GM12878 (cell line): ENCODE data around the gene DPP6. TPM values are rescaled to one million over a fixed set of nuclear protein-coding genes. Genes with fewer than 3 reads are reported as not detected.

Experiments used
- ATAC-seq: fragments of 200-7000 bp; cut with Tn5 transposase; 3 replicates; pipeline ENCODE4 v1.9.1; 2020; ENCODE audit warnings: mild to moderate bottlenecking, moderate library complexity
- BruUV-seq: library from RNA; stranded (reverse); fragments of 400-500 nt; replicated peaks from 2 replicates; lab custom pipeline; 2021; lab: Mats Ljungman, UMichigan
- CTCF ChIA-PET: fragments of 300-600 bp; sonication (Branson Sonifier 250); formaldehyde crosslinking; extraction: SDS; loops from one replicate; lab custom pipeline; 2021; ENCODE audit warnings: inconsistent platforms; lab: Yijun Ruan, JAX
- POLR2A ChIA-PET: fragments of 350-600 bp; formaldehyde crosslinking; extraction: SDS; loops from one replicate; lab custom pipeline; 2021; ENCODE audit warnings: inconsistent platforms; lab: Charles Lee
- RAD21 ChIA-PET: fragments of 300-600 bp; sonication (Branson Sonifier 250); formaldehyde crosslinking; loops from one replicate; lab custom pipeline; 2023; ENCODE audit warnings: antibody characterized with exemption; ENCODE audit not compliant: unreplicated experiment; lab: Charles Lee
- SMC1A ChIA-PET: fragments of 300-600 bp; sonication (Branson Sonifier 250); formaldehyde crosslinking; loops from one replicate; lab custom pipeline; 2023; ENCODE audit not compliant: unreplicated experiment, uncharacterized antibody; lab: Charles Lee
- DNase-seq: peaks from one replicate; pipeline ENCODE4 v3.0.0-alpha.2; 2011; ENCODE audit warnings: low read depth, low spot score
- FAIRE-seq: peaks from 3 replicates; lab custom pipeline; 2011; peaks lifted over from hg19 to GRCh38; lab: Jason Lieb, UNC
- H2AFZ ChIP-seq: 2 replicates; pipeline ENCODE4 v1.6.0; 2011; ENCODE audit warnings: low read depth, low read length, control low read depth; ENCODE audit not compliant: control insufficient read depth
- H3K27ac ChIP-seq: 2 replicates; pipeline ENCODE4 v1.5.1; 2011; ENCODE audit warnings: control low read depth; ENCODE audit not compliant: control insufficient read depth, insufficient read depth
- H3K27me3 ChIP-seq, 2 experiments: replicated peaks in 1 of 2; 2 replicates each; pipeline versions ENCODE4 v1.6.0 to v1.6.1; 2011; ENCODE audit warnings: low read length in 1 of 2; ENCODE audit not compliant: control insufficient read depth in 2 of 2, insufficient read depth in 2 of 2
- H3K36me3 ChIP-seq, 2 experiments: 2 replicates each; pipeline ENCODE4 v1.5.1; 2011; ENCODE audit warnings: low read length in 1 of 2; ENCODE audit not compliant: control insufficient read depth in 2 of 2, insufficient read depth in 2 of 2
- H3K4me1 ChIP-seq: 2 replicates; pipeline ENCODE4 v1.6.1; 2011; ENCODE audit warnings: mild to moderate bottlenecking, low read length, moderate library complexity, mixed read lengths; ENCODE audit not compliant: control insufficient read depth, insufficient read depth
- H3K4me2 ChIP-seq: 2 replicates; pipeline ENCODE4 v1.6.0; 2011; ENCODE audit warnings: control low read depth; ENCODE audit not compliant: control insufficient read depth, insufficient read depth
- H3K4me3 ChIP-seq: fragments of 200-600 bp; sonication (generic); 2 replicates; pipeline ENCODE4 v1.5.1; 2016
- H3K79me2 ChIP-seq: 2 replicates; pipeline ENCODE4 v1.6.0; 2011; ENCODE audit warnings: low read length; ENCODE audit not compliant: control insufficient read depth, insufficient read depth
- H3K9ac ChIP-seq: 2 replicates; pipeline ENCODE4 v1.8.0; 2011; ENCODE audit warnings: low read length, control low read depth, mixed read lengths; ENCODE audit not compliant: control insufficient read depth, insufficient read depth
- H3K9me3 ChIP-seq: replicated peaks from 3 replicates; pipeline ENCODE4 v1.5.1; 2011; ENCODE audit warnings: mild to moderate bottlenecking, low read length; ENCODE audit not compliant: control insufficient read depth, insufficient read depth
- H4K20me1 ChIP-seq: 2 replicates; pipeline ENCODE4 v1.6.0; 2011; ENCODE audit not compliant: control insufficient read depth, insufficient read depth
- CHD2 ChIP-seq: IDR thresholded peaks from 2 replicates; pipeline ENCODE4 v1.6.1; 2011; ENCODE audit warnings: low read depth, low read length, improper control_type of control experiment, borderline replicate concordance
- E2F8 ChIP-seq: fragments of 450-650 bp; IDR thresholded peaks from 2 replicates; pipeline ENCODE4 v1.6.1; 2018; ENCODE audit warnings: mild to moderate bottlenecking, low read depth, moderate library complexity; ENCODE audit not compliant: partially characterized antibody
- HDAC6 ChIP-seq: fragments of 200-600 bp; sonication (generic); IDR thresholded peaks from one replicate; pipeline ENCODE4 v1.8.0; 2017; ENCODE audit warnings: antibody characterized with exemption; ENCODE audit not compliant: unreplicated experiment
- NFIC ChIP-seq: IDR thresholded peaks from 2 replicates; pipeline ENCODE4 v1.6.1; 2012; ENCODE audit warnings: low read depth, mild to moderate bottlenecking, inconsistent platforms, low read length, moderate library complexity
- PRDM15 ChIP-seq: fragments of 450-650 bp; formaldehyde crosslinking; IDR thresholded peaks from 2 replicates; pipeline ENCODE4 v1.4.0; 2020; ENCODE audit warnings: mild to moderate bottlenecking, moderate library complexity
- SPI1 ChIP-seq: IDR thresholded peaks from 2 replicates; pipeline ENCODE4 v1.6.1; 2011; ENCODE audit warnings: low read depth, mild to moderate bottlenecking, low read length, moderate library complexity, borderline replicate concordance; ENCODE audit not compliant: insufficient read depth
- SUZ12 ChIP-seq: fragments of 200-600 bp; sonication (generic); IDR thresholded peaks from one replicate; pipeline ENCODE4 v1.6.1; 2018; ENCODE audit warnings: antibody characterized with exemption, mild to moderate bottlenecking; ENCODE audit not compliant: unreplicated experiment
- TARDBP ChIP-seq: IDR thresholded peaks from 2 replicates; pipeline ENCODE4 v1.6.1; 2016; ENCODE audit warnings: borderline replicate concordance
- WGBS: methylation state at CpG from one replicate; pipeline ENCODE4 v1.1.6; 2016; ENCODE audit warnings: low lambda C conversion rate; ENCODE audit not compliant: insufficient replicate concordance, insufficient coverage; ENCODE audit errors: missing lambda C conversion rate; 5-methylcytosine and 5-hydroxymethylcytosine counted together
- in situ Hi-C: fragments of 300-500 bp; cut with MboI; formaldehyde crosslinking; loops from 9 replicates; pipeline ENCODE4 v1.14.3; 2018; ENCODE audit warnings: mixed read lengths
- intact Hi-C: fragments of 100-400 bp; cut with micrococcal nuclease; formaldehyde crosslinking; loops from one replicate; pipeline ENCODE4 v1.14.2; 2022; ENCODE audit not compliant: unreplicated experiment
- polyA plus RNA-seq, 11 experiments: library from polyadenylated mRNA; depleted of rRNA in 4 of 11; unstranded in 6 of 11; stranded (reverse) in 5 of 11; fragments of >200 nt; fragmentation: Nextera tagmentation in 4 of 11; fragmentation: Illumina TruSeq in 1 of 11; extraction: Ambion mirVana in 4 of 11; extraction: Trizol in 1 of 11; gene quantifications; 1 replicate in 1 of 11; 2 replicates in 10 of 11; pipeline versions ENCODE4 v1.2.1 to v1.2.3, GENCODE V29; 2011 to 2016; ENCODE audit warnings: inconsistent platforms in 2 of 11, missing spikeins in 2 of 11, low read depth in 1 of 11
- total RNA-seq, 4 experiments: library from RNA; depleted of rRNA in 3 of 4; stranded (reverse); fragments of >200 nt in 3 of 4; fragmentation: Illumina TruSeq in 1 of 4; extraction: Trizol in 1 of 4; gene quantifications; 2 replicates each; pipeline versions ENCODE4 v1.2.1 to v1.2.3, GENCODE V29; 2013 to 2021
- TF ChIP-seq, protein P1 (sequence below): fragments of 450-650 bp; formaldehyde crosslinking; IDR thresholded peaks from 2 replicates; pipeline ENCODE4 v1.4.0; 2022; ENCODE audit warnings: mild to moderate bottlenecking, moderate library complexity
- TF ChIP-seq, protein P2 (sequence below), 3 experiments: IDR thresholded peaks in 2 of 3; conservative IDR thresholded peaks in 1 of 3; 2 replicates each; pipeline ENCODE4 v1.5.1; 2011; ENCODE audit warnings: low read depth in 3 of 3, low read length in 3 of 3, mild to moderate bottlenecking in 3 of 3, control low read depth in 2 of 3, moderate library complexity in 2 of 3, inconsistent platforms in 1 of 3, mixed read lengths in 1 of 3; ENCODE audit not compliant: control insufficient read depth in 2 of 3, insufficient read depth in 1 of 3; ENCODE audit errors: extremely low read depth in 1 of 3

Gene DPP6
- total and polyA plus RNA-seq, 10 of the 15 experiments (the other 5 are each of a cell fraction or from before 2014, with no cell fraction given) = not detected

DNA sequence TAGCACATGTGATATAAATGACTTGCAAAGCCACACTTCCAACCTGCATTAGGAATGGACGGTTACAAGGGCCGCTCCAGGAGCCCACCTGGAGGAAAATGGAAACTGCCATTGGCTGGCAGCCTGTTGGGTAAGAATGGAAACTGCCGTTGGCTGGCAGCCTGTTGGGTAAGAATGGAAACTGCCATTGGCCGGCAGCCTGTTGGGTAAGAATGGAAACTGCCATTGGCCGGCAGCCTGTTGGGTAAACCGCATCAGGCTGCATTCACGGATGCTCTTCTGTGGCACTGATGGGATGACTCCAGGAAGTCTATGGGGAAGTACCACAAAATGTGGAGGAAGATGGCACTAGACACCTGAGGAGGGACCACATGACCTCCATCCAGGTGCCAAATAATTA, 143.1 kb downstream of the DPP6 start (continued):
- TF ChIP-seq, protein P1, sequence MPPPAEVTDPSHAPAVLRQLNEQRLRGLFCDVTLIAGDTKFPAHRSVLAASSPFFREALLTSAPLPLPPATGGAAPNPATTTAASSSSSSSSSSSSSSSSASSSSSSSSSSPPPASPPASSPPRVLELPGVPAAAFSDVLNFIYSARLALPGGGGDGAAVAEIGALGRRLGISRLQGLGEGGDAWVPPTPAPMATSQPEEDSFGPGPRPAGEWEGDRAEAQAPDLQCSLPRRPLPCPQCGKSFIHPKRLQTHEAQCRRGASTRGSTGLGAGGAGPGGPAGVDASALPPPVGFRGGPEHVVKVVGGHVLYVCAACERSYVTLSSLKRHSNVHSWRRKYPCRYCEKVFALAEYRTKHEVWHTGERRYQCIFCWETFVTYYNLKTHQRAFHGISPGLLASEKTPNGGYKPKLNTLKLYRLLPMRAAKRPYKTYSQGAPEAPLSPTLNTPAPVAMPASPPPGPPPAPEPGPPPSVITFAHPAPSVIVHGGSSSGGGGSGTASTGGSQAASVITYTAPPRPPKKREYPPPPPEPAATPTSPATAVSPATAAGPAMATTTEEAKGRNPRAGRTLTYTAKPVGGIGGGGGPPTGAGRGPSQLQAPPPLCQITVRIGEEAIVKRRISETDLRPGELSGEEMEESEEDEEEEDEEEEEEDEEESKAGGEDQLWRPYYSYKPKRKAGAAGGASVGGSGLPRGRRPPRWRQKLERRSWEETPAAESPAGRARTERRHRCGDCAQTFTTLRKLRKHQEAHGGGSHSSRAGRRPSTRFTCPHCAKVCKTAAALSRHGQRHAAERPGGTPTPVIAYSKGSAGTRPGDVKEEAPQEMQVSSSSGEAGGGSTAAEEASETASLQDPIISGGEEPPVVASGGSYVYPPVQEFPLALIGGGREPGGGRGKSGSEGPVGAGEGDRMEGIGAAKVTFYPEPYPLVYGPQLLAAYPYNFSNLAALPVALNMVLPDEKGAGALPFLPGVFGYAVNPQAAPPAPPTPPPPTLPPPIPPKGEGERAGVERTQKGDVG (CRISPR knock-in tag) = no peak
- TF ChIP-seq SUZ12 = no peak
- TF ChIP-seq PRDM15 (CRISPR knock-in tag) = no peak

DNA sequence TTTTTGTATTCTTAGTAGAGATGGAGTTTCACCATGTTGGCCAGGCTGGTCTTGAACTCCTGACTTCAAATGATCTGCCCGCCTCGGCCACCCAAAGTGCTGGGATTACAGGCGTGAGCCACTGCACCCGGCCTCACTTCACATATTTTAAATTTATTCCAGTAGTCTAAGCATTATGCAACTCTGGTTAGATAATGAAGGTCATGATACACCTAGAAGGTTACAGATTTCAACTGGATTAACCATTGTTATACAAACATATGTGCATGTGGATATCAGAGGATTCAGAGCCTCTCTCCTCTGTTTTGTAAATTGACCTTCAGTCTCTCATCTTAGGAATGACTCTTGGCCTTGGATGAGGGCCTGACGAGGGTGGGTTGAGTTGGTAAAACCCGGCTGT, 146.3 kb downstream of the DPP6 start:
- WGBS = 29% methylated on average over 6 of the region's 6 CpGs
- H2AFZ ChIP-seq = no peak overlapping the region
- H3K4me3 ChIP-seq = no peak overlapping the region
- no peak for FAIRE-seq
- intact Hi-C loops (no loop called here), in situ Hi-C loops (no loop called here)
- no peak overlapping the region for H3K27ac ChIP-seq
- POLR2A ChIA-PET = no interaction called here
- RAD21 ChIA-PET = no interaction called here
- no peak overlapping the region for H3K9ac ChIP-seq
- CTCF ChIA-PET = no interaction called here
- no peak for DNase-seq
- no peaks in the 10 kb centered on the region for H3K36me3 ChIP-seq
- no peaks in the 10 kb centered on the region for H3K9me3 ChIP-seq
- H3K4me2 ChIP-seq = no peak overlapping the region
- BruUV-seq = no TSS peak
- ATAC-seq = no peak
- no peaks in the 10 kb centered on the region for H3K27me3 ChIP-seq
- no peaks in the 10 kb centered on the region for H3K4me1 ChIP-seq
- SMC1A ChIA-PET = no interaction called here
- H4K20me1 ChIP-seq = no peaks in the 10 kb centered on the region
- H3K79me2 ChIP-seq = no peaks in the 10 kb centered on the region
- no peak for TF ChIP-seq SPI1
- no peak for TF ChIP-seq TARDBP
- TF ChIP-seq CHD2 = no peak
- TF ChIP-seq E2F8 = no peak
- TF ChIP-seq, protein P2, sequence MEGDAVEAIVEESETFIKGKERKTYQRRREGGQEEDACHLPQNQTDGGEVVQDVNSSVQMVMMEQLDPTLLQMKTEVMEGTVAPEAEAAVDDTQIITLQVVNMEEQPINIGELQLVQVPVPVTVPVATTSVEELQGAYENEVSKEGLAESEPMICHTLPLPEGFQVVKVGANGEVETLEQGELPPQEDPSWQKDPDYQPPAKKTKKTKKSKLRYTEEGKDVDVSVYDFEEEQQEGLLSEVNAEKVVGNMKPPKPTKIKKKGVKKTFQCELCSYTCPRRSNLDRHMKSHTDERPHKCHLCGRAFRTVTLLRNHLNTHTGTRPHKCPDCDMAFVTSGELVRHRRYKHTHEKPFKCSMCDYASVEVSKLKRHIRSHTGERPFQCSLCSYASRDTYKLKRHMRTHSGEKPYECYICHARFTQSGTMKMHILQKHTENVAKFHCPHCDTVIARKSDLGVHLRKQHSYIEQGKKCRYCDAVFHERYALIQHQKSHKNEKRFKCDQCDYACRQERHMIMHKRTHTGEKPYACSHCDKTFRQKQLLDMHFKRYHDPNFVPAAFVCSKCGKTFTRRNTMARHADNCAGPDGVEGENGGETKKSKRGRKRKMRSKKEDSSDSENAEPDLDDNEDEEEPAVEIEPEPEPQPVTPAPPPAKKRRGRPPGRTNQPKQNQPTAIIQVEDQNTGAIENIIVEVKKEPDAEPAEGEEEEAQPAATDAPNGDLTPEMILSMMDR (IDR thresholded peaks at IDR 0.05 in 2 of 3, conservative IDR thresholded peaks at IDR 0.05 in 1 of 3; ENCODE audit: control insufficient read depth in 2 of 3, extremely low read depth in 1 of 3, insufficient read depth in 1 of 3, low read depth in 3 of 3, low read length in 3 of 3) = no peak
- TF ChIP-seq HDAC6 = no peak
- TF ChIP-seq NFIC = no peak
